T-helper 2 cell (primary cell): Measurements from ENCODE around the gene SPTLC1.
"Not testable (repeated sequence)": the region's sequence is repeated elsewhere in the genome, so short reads cannot be mapped to it uniquely, and the experiment has no call there.

ENCODE experiments used
- DNase-seq, 5 experiments: peaks; one replicate each; pipeline versions ENCODE4 v3.0.0 to v3.0.0-alpha.2; 2012 to 2022

The SPTLC1 gene

DNA sequence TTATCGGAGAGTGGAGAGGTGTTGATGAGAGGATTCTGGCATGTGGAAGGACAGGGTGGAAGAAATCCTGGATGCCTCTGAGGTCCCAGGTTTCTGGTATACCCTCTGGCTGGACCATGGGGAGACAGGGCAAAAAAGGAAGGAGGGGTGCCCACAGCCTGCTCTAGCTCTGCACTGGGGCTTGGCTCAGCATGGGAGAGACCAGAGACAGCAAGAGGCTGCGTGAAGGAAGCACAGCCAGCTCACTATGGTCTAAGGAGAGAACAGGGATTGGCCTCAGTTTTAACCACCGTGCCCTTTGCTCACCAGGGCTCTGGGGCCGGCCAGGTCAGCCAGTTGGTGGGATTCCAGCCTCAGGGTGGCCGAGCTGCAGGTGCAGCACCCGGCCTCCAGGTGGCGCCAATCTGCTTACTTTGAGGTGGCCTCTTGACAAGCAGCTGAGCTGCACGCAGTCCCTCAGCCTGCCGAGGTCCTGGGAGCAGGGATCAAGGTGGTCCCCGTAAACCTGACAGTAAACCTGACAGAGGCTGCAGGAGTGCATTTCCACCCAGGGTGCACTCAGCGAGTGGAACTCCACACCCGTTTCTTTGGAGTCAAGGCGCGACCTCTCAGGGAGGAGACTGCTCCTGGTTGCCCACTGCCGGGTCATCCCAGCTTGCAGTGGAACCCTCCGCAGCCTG, 25.0 kb upstream of the SPTLC1 start:
- peak; percentile 47 to 64 (median 55) for DNase-seq

DNA sequence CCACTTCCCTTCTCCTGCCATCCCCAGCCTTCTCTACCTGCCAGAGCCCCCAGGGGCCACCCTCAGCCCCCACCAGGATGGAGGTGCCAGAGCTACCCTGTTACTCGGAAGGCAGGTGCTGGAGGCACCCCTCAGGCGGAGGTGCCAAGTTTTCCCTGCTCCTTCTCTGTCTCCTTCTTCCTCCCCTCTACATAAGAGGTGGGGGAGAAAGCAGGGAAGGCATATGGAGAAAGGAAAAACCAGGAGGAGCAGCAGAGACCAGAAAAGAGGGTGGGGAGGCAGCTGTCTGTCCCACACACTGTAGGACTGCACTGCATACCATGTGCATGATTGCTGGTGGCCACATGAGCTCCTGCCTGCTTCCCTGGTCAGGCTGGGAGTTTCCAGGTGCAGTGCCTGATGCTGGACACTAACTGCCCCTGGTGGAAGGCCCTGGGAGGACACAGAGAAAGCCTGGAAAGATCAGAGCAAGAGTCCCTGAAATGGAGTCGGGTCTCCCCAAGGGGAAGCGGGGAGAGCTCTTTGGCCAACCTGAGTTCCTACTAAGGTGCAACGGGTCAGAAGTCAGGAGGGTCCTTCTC, 23.8 kb upstream of the SPTLC1 start:
- not testable (repeated sequence) for DNase-seq

DNA sequence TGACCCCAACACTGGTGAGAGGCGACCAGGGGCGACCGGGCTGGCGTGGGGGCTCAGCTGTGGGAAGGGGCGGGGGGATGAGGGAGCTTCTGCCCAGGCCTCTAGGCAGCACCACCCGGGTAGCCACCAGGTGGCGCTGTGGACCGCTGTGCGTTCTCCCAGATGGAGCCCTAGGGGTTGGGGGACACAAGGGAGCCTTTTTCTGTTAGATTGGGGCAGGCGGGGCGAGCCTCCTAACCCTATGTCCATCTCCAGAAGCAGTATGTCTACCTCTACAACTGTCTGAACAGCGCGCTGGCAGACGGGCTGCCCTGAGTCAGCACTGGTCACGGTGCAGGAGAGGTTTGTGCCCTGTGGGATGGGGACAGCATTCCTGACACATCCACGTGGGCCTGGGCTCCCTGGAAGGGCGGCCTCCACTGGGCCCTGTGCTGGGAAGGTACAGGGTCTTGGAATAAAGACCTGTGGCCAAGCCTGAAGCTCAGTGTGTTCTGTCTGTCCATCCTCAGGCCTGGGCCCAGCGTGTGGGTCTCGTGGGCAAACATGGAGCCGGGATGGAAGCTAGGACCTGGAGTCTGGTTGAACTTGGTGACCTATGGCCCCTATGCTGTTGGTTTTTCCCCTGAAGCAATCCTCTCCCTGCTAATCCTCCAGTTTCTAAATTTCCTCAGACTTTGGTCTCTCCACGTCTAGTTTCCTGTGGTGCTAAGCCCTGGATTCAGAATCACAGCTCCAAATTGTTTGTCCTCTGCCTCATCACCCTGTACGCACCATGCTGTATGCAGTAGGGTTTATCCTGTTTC, 23.1 kb upstream of the SPTLC1 start:
- DNase-seq = peak; percentile 32 to 72 (median 66)

DNA sequence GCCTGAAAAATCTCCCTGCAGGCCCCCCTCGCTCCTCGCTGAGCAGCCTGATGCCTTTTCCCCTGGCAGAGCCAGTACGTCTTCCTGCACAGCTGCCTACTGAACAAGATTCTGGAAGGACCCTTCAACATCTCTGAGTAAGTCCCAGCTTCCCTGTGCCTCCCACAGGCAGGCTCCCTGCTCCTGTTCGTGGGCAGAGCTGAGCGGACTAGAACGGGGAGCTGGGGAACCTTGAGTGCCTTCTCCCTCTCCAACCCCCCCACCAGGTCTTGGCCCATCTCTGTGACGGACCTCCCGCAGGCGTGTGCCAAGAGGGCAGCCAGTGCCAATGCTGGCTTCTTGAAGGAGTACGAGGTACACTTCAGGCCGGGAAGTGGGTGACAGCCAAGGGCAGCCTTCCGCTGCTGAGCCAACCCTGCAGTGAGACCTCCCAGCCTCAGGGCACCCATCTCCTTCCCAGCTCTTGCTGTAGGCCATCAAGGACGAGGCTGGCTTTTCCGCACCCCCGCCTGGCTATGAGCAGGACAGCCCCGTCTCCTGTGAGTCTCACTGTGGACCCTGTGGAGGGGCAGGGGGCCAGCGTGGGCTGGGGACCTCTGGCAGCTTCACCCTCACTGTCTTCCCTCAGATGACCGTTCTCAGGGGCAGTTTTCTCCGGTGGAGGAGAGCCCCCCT, 21.1 kb upstream of the SPTLC1 start:
- DNase-seq = no peak

DNA sequence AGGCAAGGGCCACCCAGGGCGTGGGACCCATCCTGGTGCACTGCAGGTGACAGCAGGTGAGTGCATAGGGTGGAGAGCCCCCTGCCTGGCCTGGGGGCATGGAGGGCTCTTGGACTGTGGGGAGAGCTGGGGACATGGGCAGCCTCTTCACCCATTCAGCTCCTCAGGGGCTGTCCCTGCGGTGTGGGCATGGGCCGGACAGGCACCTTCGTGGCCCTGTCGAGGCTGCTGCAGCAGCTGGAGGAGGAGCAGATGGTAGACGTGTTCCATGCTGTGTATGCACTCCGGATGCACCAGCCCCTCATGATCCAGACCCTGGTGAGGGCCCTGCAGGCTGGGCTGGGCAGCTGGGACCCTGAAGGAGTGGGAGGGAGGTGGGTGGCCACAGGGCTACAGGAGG, 20.4 kb upstream of the SPTLC1 start:
- DNase-seq = no peak

DNA sequence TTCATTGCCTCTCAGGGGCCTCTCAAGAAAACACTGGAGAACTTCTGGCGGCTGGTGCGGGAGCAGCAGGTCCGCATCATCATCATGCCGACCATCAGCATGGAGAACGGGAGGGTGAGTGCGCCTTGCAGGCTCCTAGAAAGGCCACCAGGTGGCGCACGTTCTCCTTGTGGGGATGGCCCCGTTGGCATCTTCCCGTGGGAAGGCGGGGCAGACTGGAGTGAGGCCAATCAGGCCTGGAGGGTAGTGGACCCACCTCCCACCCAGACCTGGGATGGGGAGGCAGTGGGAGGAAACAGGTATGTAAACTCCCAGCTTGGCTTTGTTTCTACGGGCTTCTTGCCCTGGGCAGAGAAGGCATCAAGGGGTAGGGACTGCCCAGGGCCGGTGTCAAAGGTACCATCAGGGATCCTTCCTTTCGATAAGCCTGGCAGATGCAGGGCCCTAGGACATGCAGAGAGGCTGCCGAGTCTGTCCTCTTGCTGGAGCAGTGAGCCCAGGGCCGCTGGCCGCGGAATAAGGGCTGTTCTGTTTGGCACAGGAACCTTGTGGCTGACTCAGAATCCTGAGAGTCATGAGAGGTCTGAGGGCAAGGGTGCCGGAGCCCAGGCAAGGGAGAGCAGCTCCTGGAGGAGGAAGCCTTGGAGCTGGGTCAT, 18.9 kb upstream of the SPTLC1 start:
- peak; percentile 49 to 69 (median 66) for DNase-seq

DNA sequence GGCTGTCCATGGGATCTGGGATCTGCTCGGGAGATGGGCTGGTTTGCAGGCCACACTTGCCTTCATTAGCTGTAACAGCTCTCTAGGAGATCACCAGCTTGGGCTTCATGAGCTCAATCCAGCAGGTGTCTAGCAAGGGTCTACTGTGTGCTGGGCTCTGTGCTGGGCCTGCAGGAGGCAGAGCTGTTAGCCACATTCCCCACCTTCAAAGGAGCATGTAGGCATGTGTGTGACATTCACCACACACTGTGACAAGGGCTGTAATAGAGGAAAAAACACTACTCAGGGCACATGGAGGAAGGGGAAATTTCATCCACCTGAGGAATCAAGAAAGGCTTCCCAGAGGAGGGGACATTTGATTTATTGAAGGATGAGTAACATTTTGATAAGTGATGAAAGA, 17.7 kb upstream of the SPTLC1 start:
- DNase-seq = not testable (repeated sequence)

DNA sequence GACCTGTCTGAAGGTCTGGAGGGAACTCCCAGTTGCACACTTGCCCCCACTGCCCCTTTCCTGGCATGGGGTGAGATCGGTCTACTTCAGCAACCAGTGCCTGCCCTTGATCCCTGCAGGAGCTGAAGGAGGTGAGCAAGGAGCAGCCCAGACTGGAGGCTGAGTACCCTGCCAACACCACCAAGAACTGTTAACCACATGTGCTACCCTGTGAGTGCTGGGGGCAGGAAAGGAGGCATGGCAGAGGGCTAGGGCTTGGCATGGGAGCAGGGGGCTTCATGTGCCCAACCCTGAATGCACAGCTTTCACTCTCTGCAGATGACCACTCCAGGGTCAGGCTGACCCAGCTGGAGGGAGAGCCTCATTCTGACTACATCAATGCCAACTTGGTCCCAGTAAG, 17.3 kb upstream of the SPTLC1 start:
- no peak for DNase-seq

DNA sequence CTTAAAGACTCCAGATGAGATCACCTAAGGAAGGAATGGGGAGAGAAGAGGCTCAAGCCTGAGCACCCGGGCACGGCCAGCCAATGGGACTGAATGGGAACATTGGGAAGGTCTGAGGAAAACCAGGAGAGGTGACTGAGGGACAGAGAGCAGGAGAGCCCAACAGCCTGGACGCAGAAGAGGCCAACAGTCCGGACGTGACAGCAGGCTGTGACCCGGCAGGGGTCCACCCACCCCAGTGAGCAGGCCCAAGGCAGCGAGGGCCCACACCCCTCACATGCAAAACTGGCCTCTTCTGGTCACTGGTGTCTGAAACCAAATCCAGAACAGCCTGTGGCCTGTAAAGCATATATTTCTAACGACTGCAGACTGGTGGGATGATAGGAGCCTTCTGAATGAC, 7.6 kb upstream of the SPTLC1 start:
- no peak for DNase-seq

DNA sequence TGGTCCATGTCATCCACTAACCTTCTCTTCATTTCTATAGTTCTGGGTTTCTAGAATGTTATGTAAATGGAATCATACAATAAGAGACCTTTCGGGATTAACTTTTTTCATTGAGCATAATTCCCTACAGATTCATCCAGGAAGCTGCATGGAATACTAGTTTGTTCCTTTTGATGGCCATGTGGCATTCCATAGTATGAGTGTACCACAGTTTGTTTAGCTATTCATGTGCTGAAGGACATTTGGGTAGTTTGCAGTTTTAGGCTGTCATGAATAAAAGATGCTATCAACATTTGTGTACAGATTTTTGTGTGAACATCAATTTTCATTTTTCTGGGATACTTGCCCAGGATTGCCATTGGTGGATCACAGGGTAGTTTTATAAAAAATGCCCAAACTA, 6.8 kb upstream of the SPTLC1 start:
- DNase-seq = no peak

DNA sequence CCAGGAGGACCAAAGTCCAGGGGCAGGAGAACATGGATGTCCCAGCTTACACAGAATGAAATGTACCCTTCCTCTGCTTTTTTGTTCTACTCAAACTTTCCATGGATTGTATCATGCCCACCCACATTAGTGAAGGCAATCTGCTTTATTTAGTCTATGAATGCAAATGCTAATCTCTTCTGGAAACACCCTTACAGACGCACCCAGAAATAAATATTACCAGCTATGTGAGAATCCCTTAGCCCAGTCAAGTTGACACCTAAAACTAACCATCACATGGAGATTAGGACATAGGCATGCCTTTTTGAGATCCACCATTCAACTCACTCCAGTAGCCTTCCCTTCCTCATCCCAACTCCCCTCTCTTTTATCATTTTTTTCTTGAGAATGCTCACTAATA, 6.1 kb upstream of the SPTLC1 start:
- DNase-seq = no peak

DNA sequence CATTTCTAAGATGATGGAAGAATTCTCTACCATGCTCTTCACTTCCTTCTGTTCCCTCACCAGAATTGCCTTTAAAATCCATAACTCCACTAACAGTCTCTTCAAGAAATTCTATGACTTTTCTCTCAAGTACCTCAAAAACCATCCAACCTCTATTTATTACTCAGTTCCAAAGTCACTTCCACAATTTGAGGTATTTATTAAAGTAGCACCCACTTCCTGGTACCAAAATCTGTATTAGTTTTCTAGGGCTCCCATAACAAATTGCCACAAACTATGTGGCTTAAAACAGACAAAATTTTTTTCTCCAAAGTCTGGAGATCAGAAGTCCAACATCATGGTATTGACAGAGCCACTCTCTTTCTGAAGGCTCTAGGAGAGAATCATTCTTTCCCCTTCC, 4.9 kb upstream of the SPTLC1 start:
- no peak for DNase-seq

DNA sequence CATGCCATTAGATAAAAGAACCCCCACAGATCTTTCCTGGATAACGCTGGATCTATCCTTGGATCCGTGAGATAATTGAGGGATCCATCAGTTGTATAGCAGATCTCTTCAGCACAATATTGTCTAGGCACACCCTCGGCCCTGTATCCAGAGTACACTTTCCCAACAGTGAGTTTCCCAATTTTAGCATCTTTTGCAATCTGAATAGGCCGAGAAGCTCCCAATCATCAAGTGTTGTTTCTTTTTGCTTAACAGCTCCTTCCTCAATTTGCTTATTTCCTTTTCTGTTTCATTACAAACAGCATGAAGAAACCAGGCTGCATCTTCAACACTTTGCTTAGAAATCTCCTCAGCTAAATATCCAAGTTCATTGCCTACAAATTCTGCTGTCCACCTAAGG, 4.4 kb upstream of the SPTLC1 start:
- no peak for DNase-seq

DNA sequence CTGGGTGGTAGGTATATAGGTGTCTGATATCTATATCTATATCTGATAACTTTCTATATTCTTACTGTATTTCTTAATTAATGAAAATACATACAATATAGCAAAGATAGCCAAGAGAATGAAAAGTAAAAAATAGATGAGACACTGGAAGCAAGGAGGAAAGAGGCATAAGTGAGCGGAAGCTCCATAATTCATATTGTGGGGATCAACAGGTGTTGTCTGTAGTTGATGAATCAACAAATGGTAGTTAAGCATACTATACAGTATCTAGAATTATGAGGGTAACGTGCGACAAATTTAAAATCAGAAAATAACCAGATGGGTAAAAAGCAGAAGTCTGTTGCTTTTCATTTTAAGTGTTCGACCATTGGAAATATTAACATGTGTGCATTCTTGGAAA, 7.1 kb downstream of the SPTLC1 start:
- no peak for DNase-seq

DNA sequence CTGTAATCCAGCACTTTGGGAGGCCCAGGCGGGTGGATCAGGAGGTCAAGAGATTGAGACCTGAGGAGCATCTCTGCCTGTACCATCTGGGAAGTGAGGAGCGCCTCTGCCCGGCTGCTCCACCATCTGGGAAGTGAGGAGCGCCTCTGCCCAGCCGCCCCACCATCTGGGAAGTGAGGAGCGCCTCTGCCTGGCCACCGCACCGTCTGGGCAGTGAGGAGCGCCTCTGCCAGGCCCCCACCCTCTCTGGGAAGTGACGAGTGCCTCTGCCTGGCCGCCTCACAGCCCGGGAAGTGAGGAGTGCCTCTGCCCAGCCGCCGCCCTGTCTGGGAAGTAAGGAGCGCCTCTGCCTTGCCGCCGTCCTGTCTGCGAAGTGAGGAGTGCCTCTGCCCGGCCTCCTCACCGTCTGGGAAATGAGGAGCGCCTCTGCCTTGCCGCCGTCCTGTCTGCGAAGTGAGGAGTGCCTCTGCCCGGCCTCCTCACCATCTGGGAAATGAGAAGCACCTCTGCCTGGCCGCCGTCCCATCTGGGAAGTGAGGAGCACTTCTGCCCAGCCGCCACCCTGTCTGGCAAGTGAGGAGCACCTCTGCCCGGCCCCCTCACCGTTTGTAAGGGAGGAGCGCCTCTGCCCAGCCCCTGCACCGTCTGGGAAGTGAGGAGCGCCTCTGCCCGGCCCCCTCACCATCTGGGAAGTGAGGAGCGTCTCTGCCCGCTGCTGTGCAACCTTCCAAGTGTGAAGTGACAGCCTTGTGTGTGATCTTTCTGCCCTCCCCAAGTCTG, 9.6 kb downstream of the SPTLC1 start:
- not testable (repeated sequence) for DNase-seq

DNA sequence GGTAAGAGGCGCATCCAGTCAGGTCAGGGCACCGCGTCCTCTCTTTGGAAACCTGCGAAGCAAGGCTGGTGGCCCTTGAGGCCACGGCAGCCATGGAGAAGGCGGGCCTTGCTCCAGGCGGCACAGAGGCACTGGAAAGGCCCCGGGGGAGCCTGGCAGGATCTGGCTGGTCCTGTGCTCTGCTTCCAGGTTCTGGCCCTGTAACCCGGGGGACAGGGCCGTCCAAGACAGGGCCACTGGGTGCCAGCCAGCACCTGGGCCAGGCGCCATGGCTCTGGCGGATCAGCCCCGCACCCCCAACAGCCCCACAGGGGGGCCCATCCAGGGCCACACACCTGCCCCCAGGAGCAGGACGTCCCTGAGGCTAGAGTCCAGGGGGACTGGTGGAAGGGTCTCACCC, 11.6 kb downstream of the SPTLC1 start:
- DNase-seq = not testable (repeated sequence)

DNA sequence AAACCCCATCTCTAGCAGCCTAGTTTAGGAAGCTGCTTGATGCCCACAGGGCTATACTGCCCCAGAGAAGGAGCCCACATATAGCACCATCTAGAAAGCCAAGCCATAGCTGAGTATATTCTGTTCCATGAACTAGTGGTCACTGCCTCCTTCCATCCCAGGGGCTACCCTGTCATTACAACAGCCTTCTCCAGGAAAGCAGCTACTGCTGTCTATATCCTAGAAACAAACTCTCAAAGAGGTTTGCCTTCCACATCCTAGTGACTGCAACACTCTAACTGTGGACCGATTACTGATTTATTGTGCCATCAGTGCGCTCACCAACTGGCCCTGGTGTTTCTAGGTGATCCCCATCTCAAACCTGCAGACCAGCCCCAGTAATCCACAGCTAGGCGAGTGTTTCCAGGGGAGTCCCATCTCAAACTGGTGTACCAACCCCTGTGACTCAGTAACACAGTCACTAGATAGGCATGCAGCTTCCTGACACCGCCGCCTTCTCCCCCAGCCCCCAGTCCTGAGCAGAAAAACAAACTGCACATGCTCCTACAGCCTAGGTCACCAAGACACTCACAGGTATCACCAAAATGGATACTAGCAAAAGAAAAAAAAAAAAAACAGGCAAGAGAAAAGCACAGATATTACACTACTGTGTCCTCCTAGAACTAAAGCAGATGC, 14.8 kb downstream of the SPTLC1 start:
- DNase-seq = no peak

DNA sequence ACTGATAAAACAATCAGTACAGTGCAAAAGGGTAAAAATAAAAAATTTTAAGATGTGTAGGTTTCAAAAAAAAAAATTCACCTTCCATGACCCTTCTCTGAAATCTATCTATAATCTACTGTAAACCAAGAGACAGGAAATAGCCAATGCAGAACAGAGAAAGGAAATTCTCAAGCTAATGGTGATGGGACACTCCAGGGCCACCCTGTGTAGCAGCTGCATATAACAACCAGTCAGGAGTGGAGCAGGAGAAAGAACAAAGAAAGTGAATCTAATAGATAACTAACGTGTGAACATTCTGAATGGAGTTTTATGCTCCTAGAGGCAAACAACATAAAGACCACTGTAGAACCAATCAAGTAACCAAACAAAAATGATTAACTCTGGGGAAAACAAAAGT, 16.6 kb downstream of the SPTLC1 start:
- DNase-seq = peak in 1 of 5 experiments; percentile 9

DNA sequence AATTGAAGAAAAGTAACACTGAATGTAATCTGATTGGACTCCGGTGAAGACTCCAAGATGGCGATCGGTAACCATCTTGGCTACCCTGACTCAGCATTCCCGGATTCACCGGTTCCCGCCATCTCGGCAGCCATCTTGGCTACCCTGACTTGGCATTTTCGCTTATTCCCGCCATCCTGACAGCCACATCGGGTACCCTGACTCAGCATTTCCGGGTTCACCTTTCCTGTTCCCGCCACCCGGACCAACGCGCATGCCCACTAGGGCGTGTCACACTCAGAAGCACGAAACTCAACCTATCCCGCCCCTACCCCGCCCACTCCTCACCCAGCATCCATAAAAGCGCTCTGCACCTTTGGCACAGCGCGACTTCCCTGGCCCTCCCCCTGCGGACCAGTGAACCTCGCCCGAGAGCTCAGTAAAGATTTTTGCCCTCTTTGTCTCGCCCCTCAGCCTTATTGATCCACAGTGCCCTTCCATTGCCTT, 17.2 kb downstream of the SPTLC1 start:
- peak; percentile 15 to 65 (median 37) for DNase-seq

DNA sequence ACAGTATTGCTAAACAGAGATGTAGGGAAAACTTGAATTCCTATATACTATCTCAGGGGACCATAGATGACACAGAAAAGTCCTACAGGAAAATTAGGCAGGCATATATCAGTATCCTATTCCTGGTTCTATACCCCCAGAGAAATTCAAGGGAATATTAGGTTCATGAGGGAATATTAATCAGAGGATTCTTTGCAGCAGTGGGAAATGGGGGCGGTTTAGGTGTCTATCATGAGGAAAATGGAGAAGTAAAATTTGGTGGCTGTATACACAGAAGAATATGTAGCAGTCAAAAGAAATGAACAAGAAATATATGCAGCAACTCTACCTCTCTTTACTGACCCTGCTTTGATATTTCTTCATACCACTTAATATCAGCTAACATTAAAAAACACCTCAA, 20.0 kb downstream of the SPTLC1 start:
- DNase-seq = no peak

DNA sequence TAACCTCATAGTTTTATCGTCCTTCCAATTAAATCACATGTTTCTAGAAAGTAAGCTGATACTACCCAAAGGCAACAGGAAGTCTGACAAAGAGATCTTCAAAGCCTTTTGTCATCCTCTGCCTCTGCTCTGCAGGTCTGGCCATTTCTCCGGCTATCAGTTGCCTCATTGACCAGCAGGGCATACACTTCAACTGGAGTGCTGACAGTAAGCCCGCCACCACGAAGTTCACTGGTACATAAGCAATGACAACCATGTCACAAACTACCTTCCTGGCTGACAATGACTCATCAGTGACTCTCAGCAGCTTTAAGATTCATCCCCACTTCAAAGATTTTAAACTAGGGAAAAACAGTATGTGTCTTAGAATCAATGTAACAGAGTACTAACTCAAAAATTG, 20.6 kb downstream of the SPTLC1 start:
- DNase-seq = peak in 1 of 5 experiments; percentile 69
